Caco-2 (cell line): ENCODE measurements around the gene MEIOSIN. TPM values are rescaled to one million over a fixed set of nuclear protein-coding genes. Genes with fewer than 3 reads are reported as not detected.

Experiments
- BruUV-seq: library from RNA; stranded (reverse); fragments of 400-500 nt; replicated peaks from 2 replicates; lab custom pipeline; 2021; lab: Mats Ljungman, UMichigan
- CTCF ChIA-PET: fragments of 300-600 bp; sonication (Branson Sonifier 250); formaldehyde crosslinking; loops from one replicate; lab custom pipeline; 2022; ENCODE audit warnings: antibody characterized with exemption; lab: Charles Lee
- POLR2A ChIA-PET: fragments of 300-600 bp; sonication (Branson Sonifier 250); formaldehyde crosslinking; loops from one replicate; lab custom pipeline; 2022; ENCODE audit warnings: antibody characterized with exemption; lab: Charles Lee
- DNase-seq, 2 experiments: peaks; one replicate each; pipeline versions ENCODE4 v3.0.0 to v3.0.0-alpha.2; 2020 to 2022
- H3K27me3 ChIP-seq: replicated peaks from 2 replicates; pipeline ENCODE4 v1.6.0; 2011; ENCODE audit warnings: low read length; ENCODE audit not compliant: control insufficient read depth, insufficient read depth
- H3K36me3 ChIP-seq: 2 replicates; pipeline ENCODE4 v1.5.1; 2011; ENCODE audit warnings: low read length; ENCODE audit not compliant: control insufficient read depth, insufficient read depth
- H3K4me1 ChIP-seq: fragments of 250-450 bp; sonication (Bioruptor Pico); 2 replicates; pipeline ENCODE4 v1.5.1; 2020; ENCODE audit warnings: mild to moderate bottlenecking
- H3K4me3 ChIP-seq: 2 replicates; pipeline ENCODE4 v1.5.1; 2011; ENCODE audit warnings: low read depth, mild to moderate bottlenecking, control low read depth, low read length
- H3K9me3 ChIP-seq: fragments of 250-450 bp; sonication (Bioruptor Pico); 2 replicates; pipeline ENCODE4 v1.5.1; 2020; ENCODE audit warnings: mild to moderate bottlenecking, moderate library complexity
- H3K27ac Mint-ChIP-seq: one replicate; pipeline ENCODE4 v1.8.0; 2022; ENCODE audit warnings: mixed read lengths; ENCODE audit not compliant: unreplicated experiment
- H3K27me3 Mint-ChIP-seq: one replicate; pipeline ENCODE4 v1.8.0; 2022; ENCODE audit warnings: mixed read lengths; ENCODE audit not compliant: insufficient read depth, unreplicated experiment
- H3K36me3 Mint-ChIP-seq: one replicate; pipeline ENCODE4 v1.8.0; 2022; ENCODE audit warnings: mild to moderate bottlenecking, mixed read lengths; ENCODE audit not compliant: insufficient read depth, unreplicated experiment
- H3K4me1 Mint-ChIP-seq: one replicate; pipeline ENCODE4 v1.8.0; 2022; ENCODE audit warnings: low read depth, mixed read lengths; ENCODE audit not compliant: unreplicated experiment
- H3K4me3 Mint-ChIP-seq: one replicate; pipeline ENCODE4 v1.8.0; 2022; ENCODE audit warnings: mild to moderate bottlenecking, moderate library complexity, mixed read lengths; ENCODE audit not compliant: unreplicated experiment
- H3K9me3 Mint-ChIP-seq: one replicate; pipeline ENCODE4 v1.8.0; 2022; ENCODE audit warnings: mixed read lengths; ENCODE audit not compliant: unreplicated experiment
- CTCF ChIP-seq, 2 experiments: fragments of 200-600 bp in 1 of 2; IDR thresholded peaks; 1 replicate in 1 of 2; 2 replicates in 1 of 2; pipeline versions ENCODE4 v1.5.1 to v1.8.0; 2011 to 2022; ENCODE audit warnings: antibody characterized with exemption in 1 of 2, control low read depth in 1 of 2, inconsistent platforms in 1 of 2, low read depth in 1 of 2, low read length in 1 of 2, mild to moderate bottlenecking in 1 of 2, moderate library complexity in 1 of 2; ENCODE audit not compliant: insufficient read depth in 1 of 2, severe bottlenecking in 1 of 2, unreplicated experiment in 1 of 2
- intact Hi-C: fragments of 100-400 bp; cut with micrococcal nuclease; formaldehyde crosslinking; loops from one replicate; pipeline ENCODE4 v1.10.0; 2022; ENCODE audit not compliant: unreplicated experiment
- total RNA-seq: library from RNA; stranded (reverse); gene quantifications from 2 replicates; pipeline ENCODE4 v1.2.3, GENCODE V29; 2022

MEIOSIN gene
- total RNA-seq, 1 experiment from 2014 or later = not detected

- intact Hi-C loops = no loop called here
- ChIA-PET POLR2A (no interaction called here), CTCF (no interaction called here)
- H3K4me3 Mint-ChIP-seq = no peak overlapping the region
- Histone ChIP-seq H3K4me1 (no peaks in the 10 kb centered on the region), H3K4me3 (no peak overlapping the region), H3K9me3 (no peaks in the 10 kb centered on the region), H3K27me3 (no peaks in the 10 kb centered on the region), H3K36me3 (peaks cover 3% of the 10 kb centered on the region)
- DNase-seq = no peak
- BruUV-seq = no TSS peak
- no peaks in the 10 kb centered on the region for H3K27me3 Mint-ChIP-seq
- no peak for TF ChIP-seq CTCF (IDR thresholded peaks at IDR 0.05; ENCODE audit: insufficient read depth in 1 of 2, low read depth in 1 of 2, low read length in 1 of 2, severe bottlenecking in 1 of 2, unreplicated experiment in 1 of 2)
- H3K36me3 Mint-ChIP-seq = peaks cover 56% of the 10 kb centered on the region
- no peaks in the 10 kb centered on the region for H3K9me3 Mint-ChIP-seq
- peaks cover 6% of the 10 kb centered on the region for H3K4me1 Mint-ChIP-seq
- H3K27ac Mint-ChIP-seq = no peak overlapping the region
These were observed 27.4 kb upstream of the MEIOSIN start for GRCh38 chr19:45705710-45706415.

GRCh38 chr19:45710356-45711130 lies 22.7 kb upstream of the MEIOSIN start:
- peaks cover 54% of the 10 kb centered on the region for H3K36me3 Mint-ChIP-seq

More at GRCh38 chr19:45710356-45711130, 22.7 kb upstream of the MEIOSIN start:
- 0 out of 2 replicates have a peak, but pooled peaks cover 4% of the 10 kb centered on the region for H3K4me1 ChIP-seq
- H3K27me3 ChIP-seq = no peaks in the 10 kb centered on the region
- H3K4me3 Mint-ChIP-seq = no peak overlapping the region
- DNase-seq = no peak
- no peak overlapping the region for H3K4me3 ChIP-seq
- intact Hi-C loops = no loop called here
- CTCF ChIA-PET = interaction anchor here (0.6 kb wide), 1 partner anchor 864 kb away, joined by 6 read pairs; no protein-coding TSS in a partner anchor
- POLR2A ChIA-PET = no interaction called here
- H3K4me1 Mint-ChIP-seq = no peaks in the 10 kb centered on the region
- H3K9me3 Mint-ChIP-seq = no peaks in the 10 kb centered on the region
- no peak overlapping the region for H3K27ac Mint-ChIP-seq
- 0 out of 2 replicates have a peak, but pooled peaks cover 3% of the 10 kb centered on the region for H3K36me3 ChIP-seq
- no TSS peak for BruUV-seq
- TF ChIP-seq CTCF (IDR thresholded peaks at IDR 0.05; ENCODE audit: insufficient read depth in 1 of 2, low read depth in 1 of 2, low read length in 1 of 2, severe bottlenecking in 1 of 2, unreplicated experiment in 1 of 2) = no peak
- no peaks in the 10 kb centered on the region for H3K27me3 Mint-ChIP-seq
- no peaks in the 10 kb centered on the region for H3K9me3 ChIP-seq
